ENCODE data around the gene HOXB4. TPM values are rescaled to one million over a fixed set of nuclear protein-coding genes. Genes with fewer than 3 reads are reported as not detected.

The HOXB4 gene
- not detected in 2 replicates for total RNA-seq

GRCh38 chr17:48577946-48578615, at the start of gene HOXB4:
Gene HOXB4 (minus strand): TSS chr17:48578350. CDS start chr17:48578319, 31 bp downstream.
- no peak for FAIRE-seq
- TF ChIP-seq CTCF (IDR thresholded peaks at IDR 0.05; ENCODE audit: insufficient read depth, low read length, severe bottlenecking) = no peak
- peaks cover 85% of the 10 kb centered on the region for H3K27me3 ChIP-seq (ENCODE audit: control insufficient read depth, insufficient read depth, low read length)

GRCh38 chr17:48627118-48627597, 49.0 kb upstream of the HOXB4 start:
- Histone ChIP-seq H3K4me3 (ENCODE audit: low read depth, low read length) (no peak overlapping the region), H3K36me3 (ENCODE audit: control insufficient read depth, insufficient read depth, low read length) (no peaks in the 10 kb centered on the region), H3K27me3 (ENCODE audit: control insufficient read depth, insufficient read depth, low read length) (peaks cover 91% of the 10 kb centered on the region)
- no peak for DNase-seq (ENCODE audit: low read depth)
- no peak for TF ChIP-seq CTCF (IDR thresholded peaks at IDR 0.05; ENCODE audit: insufficient read depth, low read length, severe bottlenecking)
- FAIRE-seq = no peak

More at GRCh38 chr17:48577946-48578615, at the start of gene HOXB4:
- H3K36me3 ChIP-seq (ENCODE audit: control insufficient read depth, insufficient read depth, low read length) = no peaks in the 10 kb centered on the region
- no peak for DNase-seq (ENCODE audit: low read depth)
- H3K4me3 ChIP-seq (ENCODE audit: low read depth, low read length) = no peak within 1 kb of the TSS

DNA sequence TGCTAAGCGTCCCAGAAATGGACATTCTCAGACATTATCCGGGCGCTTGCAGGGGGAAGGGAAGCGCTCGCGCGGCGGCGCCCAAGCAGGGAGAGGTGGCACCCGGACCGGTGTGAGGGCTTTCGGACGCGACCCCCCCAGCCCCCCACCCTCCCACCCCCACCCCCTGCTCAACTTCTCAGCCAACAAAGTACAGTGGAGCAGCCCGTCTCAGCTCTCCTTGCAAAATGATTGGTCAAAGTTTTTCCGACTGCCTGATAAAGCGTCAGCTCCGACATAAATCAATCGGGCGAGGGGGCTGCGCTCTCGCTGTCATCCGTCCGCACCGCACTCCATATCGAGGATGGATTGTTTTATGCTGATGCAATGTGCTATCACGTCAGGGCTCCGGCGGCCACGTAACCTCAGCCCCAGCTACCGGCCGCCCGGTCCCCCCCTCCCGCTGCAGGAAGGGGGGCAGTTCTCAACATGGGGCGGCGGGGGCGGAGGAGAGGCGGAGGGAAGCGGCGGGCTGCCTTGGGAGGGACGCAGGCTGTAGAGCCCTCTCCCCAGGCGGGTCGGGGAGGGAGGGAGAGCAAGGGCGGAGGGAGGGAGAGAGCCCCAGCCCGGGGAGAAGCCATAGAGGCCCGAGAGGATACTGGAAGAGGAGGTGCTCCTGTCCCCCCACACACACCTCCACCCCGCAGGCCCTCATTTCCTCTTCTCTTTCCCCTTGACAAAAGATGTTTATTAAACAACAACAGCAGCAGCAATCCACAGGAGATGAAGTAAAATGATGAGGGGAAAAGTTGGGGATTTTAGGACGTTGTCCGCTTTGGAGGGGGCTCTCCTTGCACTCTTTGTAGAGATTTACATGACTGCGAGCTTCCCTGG, 48.3 kb upstream of the HOXB4 start, which contains the start of gene HOXB9:
Gene HOXB9, minus strand, starts transcription at position 114 of the 873 bp plus-strand sequence. Its CDS starts 89 bp downstream, at position 25.
- FAIRE-seq = no peak
- Histone ChIP-seq H3K4me3 (ENCODE audit: low read depth, low read length) (no peak within 1 kb of the TSS), H3K36me3 (ENCODE audit: control insufficient read depth, insufficient read depth, low read length) (no peaks in the 10 kb centered on the region), H3K27me3 (ENCODE audit: control insufficient read depth, insufficient read depth, low read length) (peaks cover 90% of the 10 kb centered on the region)
- no peak for TF ChIP-seq CTCF (IDR thresholded peaks at IDR 0.05; ENCODE audit: insufficient read depth, low read length, severe bottlenecking)
- no peak for DNase-seq (ENCODE audit: low read depth)

DNA sequence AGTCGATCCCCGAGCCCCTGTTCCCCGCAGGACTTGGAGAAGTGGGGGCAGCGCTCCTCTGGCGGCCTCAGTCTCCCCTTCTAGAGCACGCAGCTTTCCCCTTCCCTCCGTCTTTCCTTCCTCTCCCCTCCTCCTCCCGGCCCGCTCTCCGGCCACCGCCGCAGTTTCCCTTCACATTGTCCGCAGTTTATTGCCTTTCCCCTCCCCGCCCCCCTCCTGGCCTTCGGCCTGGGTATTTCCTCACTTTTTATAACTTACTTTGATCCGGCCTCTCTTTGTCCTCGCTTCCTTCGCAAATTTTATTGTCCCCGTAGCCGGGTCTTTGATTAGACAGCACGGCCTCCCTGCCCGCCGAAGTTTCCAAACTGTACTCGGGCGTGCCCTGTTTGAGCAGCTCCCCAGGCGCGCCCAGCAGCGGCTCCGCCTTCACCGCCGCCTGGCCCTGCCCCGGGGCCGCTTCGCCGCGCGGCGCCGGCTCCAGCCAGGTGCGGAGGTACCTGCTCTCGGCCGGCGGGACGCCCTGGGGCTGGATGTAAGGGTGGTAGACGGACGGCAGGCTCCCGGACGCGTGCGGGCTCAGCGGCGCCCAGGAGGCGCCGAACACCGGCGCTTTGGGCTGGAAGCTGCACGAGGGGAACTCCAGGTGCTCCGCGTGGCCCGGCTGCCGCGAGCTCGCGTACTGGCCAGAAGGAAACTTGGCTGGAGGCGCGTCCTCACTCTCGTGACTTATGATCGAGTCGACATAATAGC, 47.5 kb upstream of the HOXB4 start:
- H3K27me3 ChIP-seq (ENCODE audit: control insufficient read depth, insufficient read depth, low read length) = peaks cover 90% of the 10 kb centered on the region
- TF ChIP-seq CTCF (IDR thresholded peaks at IDR 0.05; ENCODE audit: insufficient read depth, low read length, severe bottlenecking) = no peak
- H3K36me3 ChIP-seq (ENCODE audit: control insufficient read depth, insufficient read depth, low read length) = no peaks in the 10 kb centered on the region
- DNase-seq (ENCODE audit: low read depth) (no peak), FAIRE-seq (no peak)
- no peak overlapping the region for H3K4me3 ChIP-seq (ENCODE audit: low read depth, low read length)

GRCh38 chr17:48624544-48625494, 46.7 kb upstream of the HOXB4 start:
- H3K4me3 ChIP-seq (ENCODE audit: low read depth, low read length) = no peak overlapping the region
- FAIRE-seq (no peak), DNase-seq (ENCODE audit: low read depth) (no peak)
- peaks cover 90% of the 10 kb centered on the region for H3K27me3 ChIP-seq (ENCODE audit: control insufficient read depth, insufficient read depth, low read length)
- H3K36me3 ChIP-seq (ENCODE audit: control insufficient read depth, insufficient read depth, low read length) = no peaks in the 10 kb centered on the region
- TF ChIP-seq CTCF (IDR thresholded peaks at IDR 0.05; ENCODE audit: insufficient read depth, low read length, severe bottlenecking) = no peak
